ENCODE measurements around the gene NOSTRIN.

The NOSTRIN gene

GRCh38 chr2:168793596-168793995, 8.8 kb upstream of the NOSTRIN start:
- Histone ChIP-seq H3K9ac (no peak overlapping the region), H3K79me2 (ENCODE audit: insufficient read depth, low read depth) (no peaks in the 10 kb centered on the region), H3K4me1 (ENCODE audit: low read depth, poor library complexity, severe bottlenecking) (no peaks in the 10 kb centered on the region), H3K27me3 (ENCODE audit: insufficient read depth, low read depth) (no peaks in the 10 kb centered on the region), H3K4me3 (IDR thresholded peaks at IDR 0.05; ENCODE audit: insufficient read depth, low read depth, low read length) (no peak overlapping the region), H4K20me1 (ENCODE audit: insufficient read depth) (no peaks in the 10 kb centered on the region), H3K4me2 (no peak overlapping the region), H3K27ac (no peak overlapping the region), H3K36me3 (ENCODE audit: insufficient read depth) (no peaks in the 10 kb centered on the region), H2AFZ (ENCODE audit: low read depth) (no peak overlapping the region)
- no peak for TF ChIP-seq CTCF (conservative IDR thresholded peaks at IDR 0.05; ENCODE audit: low read depth, low read length)

- no peak overlapping the region for H2AFZ ChIP-seq (ENCODE audit: low read depth)
- H3K4me2 ChIP-seq = no peak overlapping the region
- H3K4me1 ChIP-seq (ENCODE audit: low read depth, poor library complexity, severe bottlenecking) = no peaks in the 10 kb centered on the region
- no peak overlapping the region for H3K9ac ChIP-seq
- H3K27ac ChIP-seq = no peak overlapping the region
- no peaks in the 10 kb centered on the region for H3K36me3 ChIP-seq (ENCODE audit: insufficient read depth)
- no peaks in the 10 kb centered on the region for H3K27me3 ChIP-seq (ENCODE audit: insufficient read depth, low read depth)
- no peaks in the 10 kb centered on the region for H3K79me2 ChIP-seq (ENCODE audit: insufficient read depth, low read depth)
- H3K4me3 ChIP-seq (IDR thresholded peaks at IDR 0.05; ENCODE audit: insufficient read depth, low read depth, low read length) = no peak overlapping the region
- TF ChIP-seq CTCF (conservative IDR thresholded peaks at IDR 0.05; ENCODE audit: low read depth, low read length) = no peak
- H4K20me1 ChIP-seq (ENCODE audit: insufficient read depth) = no peaks in the 10 kb centered on the region
Observed at GRCh38 chr2:168794968-168795367, 7.5 kb upstream of the NOSTRIN start.

- no peaks in the 10 kb centered on the region for H3K27me3 ChIP-seq (ENCODE audit: insufficient read depth, low read depth)
- H3K4me2 ChIP-seq = no peak overlapping the region
- H2AFZ ChIP-seq (ENCODE audit: low read depth) = no peak overlapping the region
- no peaks in the 10 kb centered on the region for H4K20me1 ChIP-seq (ENCODE audit: insufficient read depth)
- no peaks in the 10 kb centered on the region for H3K4me1 ChIP-seq (ENCODE audit: low read depth, poor library complexity, severe bottlenecking)
- H3K9ac ChIP-seq = no peak overlapping the region
- no peaks in the 10 kb centered on the region for H3K36me3 ChIP-seq (ENCODE audit: insufficient read depth)
- H3K79me2 ChIP-seq (ENCODE audit: insufficient read depth, low read depth) = no peaks in the 10 kb centered on the region
- no peak overlapping the region for H3K27ac ChIP-seq
- H3K4me3 ChIP-seq (IDR thresholded peaks at IDR 0.05; ENCODE audit: insufficient read depth, low read depth, low read length) = no peak overlapping the region
- TF ChIP-seq CTCF (conservative IDR thresholded peaks at IDR 0.05; ENCODE audit: low read depth, low read length) = no peak
Observed at GRCh38 chr2:168796090-168796577, 6.3 kb upstream of the NOSTRIN start.

GRCh38 chr2:168796583-168797285, 5.7 kb upstream of the NOSTRIN start:
- Histone ChIP-seq H3K27me3 (ENCODE audit: insufficient read depth, low read depth) (no peaks in the 10 kb centered on the region), H4K20me1 (ENCODE audit: insufficient read depth) (no peaks in the 10 kb centered on the region), H3K79me2 (ENCODE audit: insufficient read depth, low read depth) (no peaks in the 10 kb centered on the region), H3K4me2 (no peak overlapping the region), H3K9ac (no peak overlapping the region), H3K4me1 (ENCODE audit: low read depth, poor library complexity, severe bottlenecking) (no peaks in the 10 kb centered on the region), H3K36me3 (ENCODE audit: insufficient read depth) (no peaks in the 10 kb centered on the region), H3K4me3 (IDR thresholded peaks at IDR 0.05; ENCODE audit: insufficient read depth, low read depth, low read length) (no peak overlapping the region), H2AFZ (ENCODE audit: low read depth) (no peak overlapping the region), H3K27ac (no peak overlapping the region)
- no peak for TF ChIP-seq CTCF (conservative IDR thresholded peaks at IDR 0.05; ENCODE audit: low read depth, low read length)
